ENCODE results near the gene ZBTB21. TPM values are rescaled to one million over a fixed set of nuclear protein-coding genes. Genes with fewer than 3 reads are reported as not detected.

Gene ZBTB21
- total and polyA plus RNA-seq, 2 of the 4 experiments (the other 2 are of a cell fraction): 6.8 to 12.0 TPM

DNA sequence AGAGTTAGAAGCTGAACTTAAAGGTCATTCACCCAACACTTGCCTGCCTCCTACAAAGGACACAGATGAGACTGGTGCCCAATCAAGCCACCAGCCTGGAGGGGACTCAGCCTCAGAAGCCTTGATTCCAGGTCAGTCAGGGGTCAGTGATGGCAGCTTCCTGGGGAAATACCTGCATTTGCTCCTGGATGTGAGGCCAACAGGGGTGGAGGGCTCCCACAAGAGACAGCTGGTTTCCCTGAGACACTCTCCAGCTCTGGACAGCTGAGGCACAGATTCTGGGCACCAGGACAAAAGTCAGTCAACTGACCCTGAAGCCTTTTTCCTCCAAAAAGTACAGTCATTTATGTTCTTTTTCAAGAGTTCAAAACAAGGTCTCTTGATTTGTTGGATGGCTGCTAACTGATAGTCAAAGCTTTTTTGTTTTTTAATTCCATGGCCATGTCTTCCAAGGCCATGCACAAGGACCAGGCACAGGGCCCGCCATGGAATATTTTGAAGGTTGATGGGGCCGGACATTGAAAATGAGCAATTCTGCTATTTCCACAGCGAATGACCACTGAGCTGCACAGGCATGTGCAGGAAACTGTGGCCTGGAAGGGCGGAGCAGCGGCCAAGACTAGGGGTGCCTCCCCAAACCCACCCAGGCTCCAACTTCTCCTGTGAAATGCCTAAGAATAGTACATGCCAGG is 58.1 kb downstream of the ZBTB21 start:
- WGBS, 2 experiments (ENCODE audit: extremely low coverage in 2 of 2, insufficient read length in 1 of 2): 100% methylated on average over 2 of the region's 5 CpGs; no CpG with 5 or more reads in 1 of the 2 experiments
- no peak overlapping the region for H2BK20ac ChIP-seq (ENCODE audit: low read depth, low read length)
- H2BK120ac ChIP-seq (ENCODE audit: low read depth, low read length): no peak overlapping the region
- TF ChIP-seq MAZ (IDR thresholded peaks at IDR 0.05; ENCODE audit: borderline replicate concordance, low read depth, low read length) (no peak), RFX5 (IDR thresholded peaks at IDR 0.05; ENCODE audit: low read depth, low read length) (no peak), MXI1 (IDR thresholded peaks at IDR 0.05; ENCODE audit: borderline replicate concordance, low read depth, low read length) (no peak)
- TF ChIP-seq, protein P1, sequence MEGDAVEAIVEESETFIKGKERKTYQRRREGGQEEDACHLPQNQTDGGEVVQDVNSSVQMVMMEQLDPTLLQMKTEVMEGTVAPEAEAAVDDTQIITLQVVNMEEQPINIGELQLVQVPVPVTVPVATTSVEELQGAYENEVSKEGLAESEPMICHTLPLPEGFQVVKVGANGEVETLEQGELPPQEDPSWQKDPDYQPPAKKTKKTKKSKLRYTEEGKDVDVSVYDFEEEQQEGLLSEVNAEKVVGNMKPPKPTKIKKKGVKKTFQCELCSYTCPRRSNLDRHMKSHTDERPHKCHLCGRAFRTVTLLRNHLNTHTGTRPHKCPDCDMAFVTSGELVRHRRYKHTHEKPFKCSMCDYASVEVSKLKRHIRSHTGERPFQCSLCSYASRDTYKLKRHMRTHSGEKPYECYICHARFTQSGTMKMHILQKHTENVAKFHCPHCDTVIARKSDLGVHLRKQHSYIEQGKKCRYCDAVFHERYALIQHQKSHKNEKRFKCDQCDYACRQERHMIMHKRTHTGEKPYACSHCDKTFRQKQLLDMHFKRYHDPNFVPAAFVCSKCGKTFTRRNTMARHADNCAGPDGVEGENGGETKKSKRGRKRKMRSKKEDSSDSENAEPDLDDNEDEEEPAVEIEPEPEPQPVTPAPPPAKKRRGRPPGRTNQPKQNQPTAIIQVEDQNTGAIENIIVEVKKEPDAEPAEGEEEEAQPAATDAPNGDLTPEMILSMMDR (conservative IDR thresholded peaks at IDR 0.05; ENCODE audit: low read depth, low read length): no peak
- CTCF ChIA-PET: no interaction called here
- no TSS peak for BruUV-seq (replicated peaks)
- H2AK9ac ChIP-seq (replicated peaks; ENCODE audit: low read depth, low read length, poor library complexity): peak overlapping the region; percentile 20
- H2BK5ac ChIP-seq (ENCODE audit: low read depth, low read length, poor library complexity, severe bottlenecking): no peak overlapping the region
- H3K79me1 ChIP-seq (ENCODE audit: low read depth in 1 of 2, low read length in 2 of 2): peaks cover 38 to 67% of the 10 kb centered on the region in 2 experiments
- peaks cover 28% of the 10 kb centered on the region for H3K4me1 ChIP-seq (ENCODE audit: control insufficient read depth, insufficient read depth, low read length)
- H3K9me3 ChIP-seq (ENCODE audit: control insufficient read depth, insufficient read depth, low read length): no peaks in the 10 kb centered on the region
- H3K23ac ChIP-seq (ENCODE audit: low read depth, low read length): peak overlapping the region; percentile 78
- H3K9ac ChIP-seq (ENCODE audit: low read depth, low read length): peak overlapping the region; percentile 78; the same call in 1 of the 2 replicates
- in situ Hi-C loops (cut with MboI; ENCODE audit: low sequenced_read_pairs) (no loop called here), dilution Hi-C loops (cut with HindIII; ENCODE audit: low sequenced_read_pairs, unreplicated experiment) (no loop called here), intact Hi-C loops (cut with micrococcal nuclease) (loop anchor here (5.0 kb wide), 1 partner anchor 145 kb away; no protein-coding TSS in a partner anchor)
- H3K4ac ChIP-seq (ENCODE audit: low read depth, low read length): no peak overlapping the region; the same call in 1 of the 2 replicates
- no peak overlapping the region for H4K91ac ChIP-seq (ENCODE audit: insufficient read depth, low read depth, low read length)
- no peak overlapping the region for H2AFZ ChIP-seq (replicated peaks; ENCODE audit: low read length, poor library complexity)
- POLR2A ChIA-PET (ENCODE audit: unreplicated experiment): interaction anchor here (0.8 kb wide), 1 partner anchor 37 kb away, joined by 3 read pairs; no protein-coding TSS in a partner anchor
- H3K36me3 ChIP-seq (ENCODE audit: control insufficient read depth, insufficient read depth, low read length): peaks cover 5% of the 10 kb centered on the region; the same call in 1 of the 2 replicates
- peaks cover 34% of the 10 kb centered on the region for H4K20me1 ChIP-seq (ENCODE audit: insufficient read depth, low read length)
- ATAC-seq (ENCODE audit: low read depth): no peak
- no peak overlapping the region for H2AK5ac ChIP-seq (ENCODE audit: low read depth, low read length)
- H4K8ac ChIP-seq (ENCODE audit: low read depth in 2 of 2, low read length in 2 of 2): peak overlapping the region in 1 of 2 experiments; percentile 29; a peak in 2 of 4 replicates
- DNase-seq: no peak
- no peak overlapping the region for H4K5ac ChIP-seq (ENCODE audit: low read depth, low read length)
- no peak overlapping the region for H3K56ac ChIP-seq (ENCODE audit: extremely low read depth, insufficient read depth, low read length)
- no peak overlapping the region for H3K27ac ChIP-seq (ENCODE audit: insufficient read depth, low read length)
- peak overlapping the region; percentile 23; the same call in 1 of the 2 replicates for H3K14ac ChIP-seq (replicated peaks; ENCODE audit: low read depth, low read length)
- peak overlapping the region; percentile 81 for H3K4me2 ChIP-seq (ENCODE audit: low read depth, low read length)
- H3K9me1 ChIP-seq (ENCODE audit: insufficient read depth, low read length): peaks cover 38% of the 10 kb centered on the region
- H3K18ac ChIP-seq (ENCODE audit: low read depth, low read length): no peak overlapping the region
- H2BK15ac ChIP-seq (ENCODE audit: low read depth, low read length): no peak overlapping the region
- peak overlapping the region; percentile 92; the same call in 1 of the 2 replicates for H3K4me3 ChIP-seq (ENCODE audit: insufficient read depth, low read depth, low read length)
- H3K27me3 ChIP-seq (ENCODE audit: control insufficient read depth, insufficient read depth, low read length): no peaks in the 10 kb centered on the region
